HEK293 (cell line): ENCODE results near the gene ATP5MC3.

Source experiments
- GFI1B ChIP-seq: fragments of 450-650 bp; formaldehyde crosslinking; IDR thresholded peaks from 2 replicates; pipeline ENCODE4 v1.5.1; 2016; ENCODE audit warnings: missing biosample characterization, missing genetic modification characterization
- KLF8 ChIP-seq: fragments of 450-650 bp; formaldehyde crosslinking; IDR thresholded peaks from 2 replicates; pipeline ENCODE4 v1.5.1; 2016; ENCODE audit warnings: missing biosample characterization, missing genetic modification characterization
- MZF1 ChIP-seq: fragments of 450-650 bp; formaldehyde crosslinking; IDR thresholded peaks from 2 replicates; pipeline ENCODE4 v1.5.1; 2017; ENCODE audit warnings: missing biosample characterization, missing genetic modification characterization, borderline replicate concordance
- SCRT2 ChIP-seq: fragments of 450-650 bp; formaldehyde crosslinking; IDR thresholded peaks from 2 replicates; pipeline ENCODE4 v1.5.1; 2016; ENCODE audit warnings: missing biosample characterization, missing genetic modification characterization
- TCF7L2 ChIP-seq: IDR thresholded peaks from 2 replicates; pipeline ENCODE4 v1.6.1; 2011; ENCODE audit warnings: low read depth, mild to moderate bottlenecking, inconsistent platforms, low read length, moderate library complexity, borderline replicate concordance
- ZBTB17 ChIP-seq: fragments of 450-650 bp; formaldehyde crosslinking; IDR thresholded peaks from 2 replicates; pipeline ENCODE4 v1.5.1; 2016; ENCODE audit warnings: missing biosample characterization, missing genetic modification characterization
- ZBTB8A ChIP-seq: fragments of 450-650 bp; formaldehyde crosslinking; IDR thresholded peaks from 2 replicates; pipeline ENCODE4 v1.5.1; 2016; ENCODE audit warnings: missing biosample characterization, missing genetic modification characterization
- ZEB2 ChIP-seq: fragments of 450-650 bp; formaldehyde crosslinking; IDR thresholded peaks from 2 replicates; pipeline ENCODE4 v1.5.1; 2016; ENCODE audit warnings: missing biosample characterization, missing genetic modification characterization
- ZFP69B ChIP-seq: fragments of 450-650 bp; formaldehyde crosslinking; IDR thresholded peaks from 2 replicates; pipeline ENCODE4 v1.5.1; 2016; ENCODE audit warnings: missing biosample characterization, missing genetic modification characterization
- ZNF114 ChIP-seq: fragments of 450-650 bp; formaldehyde crosslinking; IDR thresholded peaks from 2 replicates; pipeline ENCODE4 v1.5.0; 2017; ENCODE audit warnings: missing biosample characterization, missing genetic modification characterization
- ZNF169 ChIP-seq: fragments of 450-650 bp; formaldehyde crosslinking; IDR thresholded peaks from 2 replicates; pipeline ENCODE4 v1.5.1; 2016; ENCODE audit warnings: missing biosample characterization, missing genetic modification characterization
- ZNF274 ChIP-seq, 2 experiments: fragments of 200-500 bp in 1 of 2; fragments of 450-650 bp in 1 of 2; sonication (Bioruptor generic) in 1 of 2; formaldehyde crosslinking in 1 of 2; IDR thresholded peaks; 2 replicates each; pipeline versions ENCODE4 v1.5.1 to v1.6.1; 2014 to 2016; ENCODE audit warnings: borderline replicate concordance in 1 of 2, inconsistent platforms in 1 of 2, low read length in 1 of 2, missing biosample characterization in 1 of 2, missing genetic modification characterization in 1 of 2
- ZNF292 ChIP-seq: fragments of 450-650 bp; formaldehyde crosslinking; IDR thresholded peaks from 2 replicates; pipeline ENCODE4 v1.5.1; 2016; ENCODE audit warnings: low read depth, missing biosample characterization, missing genetic modification characterization, borderline replicate concordance
- ZNF302 ChIP-seq: fragments of 450-650 bp; formaldehyde crosslinking; IDR thresholded peaks from 2 replicates; pipeline ENCODE4 v1.5.1; 2016; ENCODE audit warnings: missing biosample characterization, missing genetic modification characterization, low read depth
- ZNF354C ChIP-seq: fragments of 450-650 bp; formaldehyde crosslinking; IDR thresholded peaks from 2 replicates; pipeline ENCODE4 v1.5.1; 2016; ENCODE audit warnings: missing biosample characterization, missing genetic modification characterization, low read depth, borderline replicate concordance
- ZNF391 ChIP-seq: fragments of 450-650 bp; formaldehyde crosslinking; IDR thresholded peaks from 2 replicates; pipeline ENCODE4 v1.5.1; 2016; ENCODE audit warnings: low read depth, missing biosample characterization, missing genetic modification characterization, borderline replicate concordance
- ZNF501 ChIP-seq: fragments of 450-650 bp; formaldehyde crosslinking; IDR thresholded peaks from 2 replicates; pipeline ENCODE4 v1.5.1; 2016; ENCODE audit warnings: missing biosample characterization, missing genetic modification characterization
- ZNF521 ChIP-seq: fragments of 450-650 bp; formaldehyde crosslinking; IDR thresholded peaks from 2 replicates; pipeline ENCODE4 v1.5.1; 2017; ENCODE audit warnings: missing biosample characterization, mild to moderate bottlenecking, missing genetic modification characterization
- ZNF558 ChIP-seq: fragments of 450-650 bp; formaldehyde crosslinking; IDR thresholded peaks from 2 replicates; pipeline ENCODE4 v1.5.1; 2016; ENCODE audit warnings: missing biosample characterization, missing genetic modification characterization
- ZNF623 ChIP-seq: fragments of 450-650 bp; formaldehyde crosslinking; IDR thresholded peaks from 2 replicates; pipeline ENCODE4 v1.5.1; 2016; ENCODE audit warnings: missing biosample characterization, missing genetic modification characterization
- ZNF660 ChIP-seq: fragments of 450-650 bp; IDR thresholded peaks from 2 replicates; pipeline ENCODE4 v1.5.1; 2018; ENCODE audit warnings: missing biosample characterization, mild to moderate bottlenecking, missing genetic modification characterization
- ZNF677 ChIP-seq: fragments of 450-650 bp; IDR thresholded peaks from 2 replicates; pipeline ENCODE4 v1.5.0; 2018; ENCODE audit warnings: missing biosample characterization, mild to moderate bottlenecking, missing genetic modification characterization, moderate library complexity
- ZNF776 ChIP-seq: fragments of 450-650 bp; formaldehyde crosslinking; IDR thresholded peaks from 2 replicates; pipeline ENCODE4 v1.5.0; 2017; ENCODE audit warnings: missing biosample characterization, missing genetic modification characterization, borderline replicate concordance
- ZNF777 ChIP-seq: fragments of 450-650 bp; formaldehyde crosslinking; IDR thresholded peaks from 2 replicates; pipeline ENCODE4 v1.5.1; 2017; ENCODE audit warnings: missing biosample characterization, missing genetic modification characterization, borderline replicate concordance
- ZXDB ChIP-seq: fragments of 450-650 bp; formaldehyde crosslinking; IDR thresholded peaks from 2 replicates; pipeline ENCODE4 v1.5.1; 2016; ENCODE audit warnings: missing biosample characterization, missing genetic modification characterization
- TF ChIP-seq, protein P1 (sequence below): fragments of 450-650 bp; formaldehyde crosslinking; IDR thresholded peaks from 2 replicates; pipeline ENCODE4 v1.5.1; 2016; ENCODE audit warnings: missing biosample characterization, missing genetic modification characterization
- TF ChIP-seq, protein P2 (sequence below): fragments of 450-650 bp; formaldehyde crosslinking; IDR thresholded peaks from 2 replicates; pipeline ENCODE4 v1.5.1; 2016; ENCODE audit warnings: missing biosample characterization, missing genetic modification characterization
- TF ChIP-seq, protein P3 (sequence below): fragments of 450-650 bp; formaldehyde crosslinking; IDR thresholded peaks from 2 replicates; pipeline ENCODE4 v1.5.1; 2017; ENCODE audit warnings: missing biosample characterization, missing genetic modification characterization
- TF ChIP-seq, protein P4 (sequence below): fragments of 450-650 bp; formaldehyde crosslinking; IDR thresholded peaks from 2 replicates; pipeline ENCODE4 v1.5.1; 2016; ENCODE audit warnings: missing biosample characterization, missing genetic modification characterization
- TF ChIP-seq, protein P5 (sequence below): fragments of 450-650 bp; IDR thresholded peaks from 2 replicates; pipeline ENCODE4 v1.5.1; 2018; ENCODE audit warnings: missing biosample characterization, missing genetic modification characterization

ATP5MC3 gene

DNA sequence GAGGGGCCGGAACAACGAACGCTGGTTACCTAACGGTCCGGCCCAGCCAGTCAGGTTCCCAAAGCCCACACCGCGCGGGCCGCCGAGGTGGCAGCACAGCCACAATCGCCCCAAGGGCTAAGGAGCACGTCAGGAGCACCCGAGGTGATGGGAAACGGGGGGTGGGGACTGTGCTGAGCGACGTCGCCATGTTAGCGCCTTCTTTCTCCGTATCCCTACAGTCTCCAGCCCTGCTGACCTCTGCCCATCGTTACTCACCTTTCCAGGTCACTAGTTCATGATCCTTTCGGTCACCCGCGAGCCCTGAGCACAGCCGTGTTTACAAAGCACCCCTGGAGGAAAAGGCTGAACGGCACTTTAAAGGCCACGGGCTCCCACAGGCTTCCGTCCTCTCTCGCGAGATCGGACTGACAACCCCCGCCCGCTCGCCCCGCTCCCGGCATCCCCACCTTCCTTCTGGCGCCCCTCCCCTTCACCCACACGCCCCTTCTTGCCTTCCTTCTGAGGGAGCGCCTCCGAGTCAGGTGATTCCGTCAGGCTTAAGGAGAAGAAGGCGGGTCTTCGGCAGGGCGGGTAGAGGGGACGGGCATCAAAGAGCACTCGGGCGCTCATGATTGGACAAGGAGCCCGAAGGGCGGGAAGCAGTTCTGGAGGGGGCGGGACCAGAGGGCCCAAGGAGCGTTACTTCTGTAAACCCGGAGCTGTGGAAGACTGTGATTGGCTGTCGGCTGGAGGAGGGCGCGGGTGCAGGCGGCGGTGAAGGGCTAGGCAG lies 13.5 kb downstream of the ATP5MC3 start, which contains the start of gene ATF2 (continued):
- no peak for TF ChIP-seq ZFP69B (tag by site-specific recombination)
- no peak for TF ChIP-seq ZEB2
- no peak for TF ChIP-seq ZNF292 (tag by site-specific recombination)
- no peak for TF ChIP-seq ZNF354C (tag by site-specific recombination)
- TF ChIP-seq ZNF391 (tag by site-specific recombination), result no peak
- TF ChIP-seq, protein P1, sequence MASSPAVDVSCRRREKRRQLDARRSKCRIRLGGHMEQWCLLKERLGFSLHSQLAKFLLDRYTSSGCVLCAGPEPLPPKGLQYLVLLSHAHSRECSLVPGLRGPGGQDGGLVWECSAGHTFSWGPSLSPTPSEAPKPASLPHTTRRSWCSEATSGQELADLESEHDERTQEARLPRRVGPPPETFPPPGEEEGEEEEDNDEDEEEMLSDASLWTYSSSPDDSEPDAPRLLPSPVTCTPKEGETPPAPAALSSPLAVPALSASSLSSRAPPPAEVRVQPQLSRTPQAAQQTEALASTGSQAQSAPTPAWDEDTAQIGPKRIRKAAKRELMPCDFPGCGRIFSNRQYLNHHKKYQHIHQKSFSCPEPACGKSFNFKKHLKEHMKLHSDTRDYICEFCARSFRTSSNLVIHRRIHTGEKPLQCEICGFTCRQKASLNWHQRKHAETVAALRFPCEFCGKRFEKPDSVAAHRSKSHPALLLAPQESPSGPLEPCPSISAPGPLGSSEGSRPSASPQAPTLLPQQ, result peak; percentile 68
- TF ChIP-seq, protein P2, sequence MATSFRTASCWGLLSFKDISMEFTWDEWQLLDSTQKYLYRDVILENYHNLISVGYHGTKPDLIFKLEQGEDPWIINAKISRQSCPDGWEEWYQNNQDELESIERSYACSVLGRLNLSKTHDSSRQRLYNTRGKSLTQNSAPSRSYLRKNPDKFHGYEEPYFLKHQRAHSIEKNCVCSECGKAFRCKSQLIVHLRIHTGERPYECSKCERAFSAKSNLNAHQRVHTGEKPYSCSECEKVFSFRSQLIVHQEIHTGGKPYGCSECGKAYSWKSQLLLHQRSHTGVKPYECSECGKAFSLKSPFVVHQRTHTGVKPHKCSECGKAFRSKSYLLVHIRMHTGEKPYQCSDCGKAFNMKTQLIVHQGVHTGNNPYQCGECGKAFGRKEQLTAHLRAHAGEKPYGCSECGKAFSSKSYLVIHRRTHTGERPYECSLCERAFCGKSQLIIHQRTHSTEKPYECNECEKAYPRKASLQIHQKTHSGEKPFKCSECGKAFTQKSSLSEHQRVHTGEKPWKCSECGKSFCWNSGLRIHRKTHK (tag by site-specific recombination), result no peak
- TF ChIP-seq ZNF776 (tag by site-specific recombination), result no peak
- TF ChIP-seq ZNF302, result no peak
- TF ChIP-seq KLF8, result peak; percentile 86
- TF ChIP-seq ZNF114 (tag by site-specific recombination), result no peak
- no peak for TF ChIP-seq ZNF521 (tag by site-specific recombination)
- TF ChIP-seq SCRT2 (tag by site-specific recombination), result peak; percentile 43
- TF ChIP-seq, protein P3, sequence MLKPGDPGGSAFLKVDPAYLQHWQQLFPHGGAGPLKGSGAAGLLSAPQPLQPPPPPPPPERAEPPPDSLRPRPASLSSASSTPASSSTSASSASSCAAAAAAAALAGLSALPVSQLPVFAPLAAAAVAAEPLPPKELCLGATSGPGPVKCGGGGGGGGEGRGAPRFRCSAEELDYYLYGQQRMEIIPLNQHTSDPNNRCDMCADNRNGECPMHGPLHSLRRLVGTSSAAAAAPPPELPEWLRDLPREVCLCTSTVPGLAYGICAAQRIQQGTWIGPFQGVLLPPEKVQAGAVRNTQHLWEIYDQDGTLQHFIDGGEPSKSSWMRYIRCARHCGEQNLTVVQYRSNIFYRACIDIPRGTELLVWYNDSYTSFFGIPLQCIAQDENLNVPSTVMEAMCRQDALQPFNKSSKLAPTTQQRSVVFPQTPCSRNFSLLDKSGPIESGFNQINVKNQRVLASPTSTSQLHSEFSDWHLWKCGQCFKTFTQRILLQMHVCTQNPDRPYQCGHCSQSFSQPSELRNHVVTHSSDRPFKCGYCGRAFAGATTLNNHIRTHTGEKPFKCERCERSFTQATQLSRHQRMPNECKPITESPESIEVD (tag by site-specific recombination), result no peak
- TF ChIP-seq, protein P4, sequence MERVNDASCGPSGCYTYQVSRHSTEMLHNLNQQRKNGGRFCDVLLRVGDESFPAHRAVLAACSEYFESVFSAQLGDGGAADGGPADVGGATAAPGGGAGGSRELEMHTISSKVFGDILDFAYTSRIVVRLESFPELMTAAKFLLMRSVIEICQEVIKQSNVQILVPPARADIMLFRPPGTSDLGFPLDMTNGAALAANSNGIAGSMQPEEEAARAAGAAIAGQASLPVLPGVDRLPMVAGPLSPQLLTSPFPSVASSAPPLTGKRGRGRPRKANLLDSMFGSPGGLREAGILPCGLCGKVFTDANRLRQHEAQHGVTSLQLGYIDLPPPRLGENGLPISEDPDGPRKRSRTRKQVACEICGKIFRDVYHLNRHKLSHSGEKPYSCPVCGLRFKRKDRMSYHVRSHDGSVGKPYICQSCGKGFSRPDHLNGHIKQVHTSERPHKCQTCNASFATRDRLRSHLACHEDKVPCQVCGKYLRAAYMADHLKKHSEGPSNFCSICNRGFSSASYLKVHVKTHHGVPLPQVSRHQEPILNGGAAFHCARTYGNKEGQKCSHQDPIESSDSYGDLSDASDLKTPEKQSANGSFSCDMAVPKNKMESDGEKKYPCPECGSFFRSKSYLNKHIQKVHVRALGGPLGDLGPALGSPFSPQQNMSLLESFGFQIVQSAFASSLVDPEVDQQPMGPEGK (tag by site-specific recombination), result peak; percentile 82
- 0 out of 2 replicates have a peak, but pooled peaks have one; percentile 20 for TF ChIP-seq ZBTB17
- no peak for TF ChIP-seq MZF1 (tag by site-specific recombination)
- no peak; the same call in 1 of the 2 replicates for TF ChIP-seq ZNF623 (tag by site-specific recombination)
- no peak for TF ChIP-seq ZNF677 (tag by site-specific recombination)
- no peak for TF ChIP-seq ZNF169 (tag by site-specific recombination)
- no peak for TF ChIP-seq ZNF558 (tag by site-specific recombination)
- no peak for TF ChIP-seq GFI1B (tag by site-specific recombination)
- peak; percentile 97 for TF ChIP-seq ZXDB (tag by site-specific recombination)
- TF ChIP-seq TCF7L2, result peak; percentile 43; the same call in 1 of the 2 replicates
- no peak for TF ChIP-seq ZNF274 (IDR thresholded peaks at IDR 0.05; ENCODE audit: low read length)
- no peak for TF ChIP-seq ZNF274 (tag by site-specific recombination; IDR thresholded peaks at IDR 0.05; ENCODE audit: borderline replicate concordance)
- no peak for TF ChIP-seq ZNF660 (tag by site-specific recombination)
- no peak for TF ChIP-seq ZNF777 (tag by site-specific recombination)
- TF ChIP-seq ZBTB8A, result peak; percentile 96
- TF ChIP-seq ZNF501 (tag by site-specific recombination), result peak; percentile 91
- TF ChIP-seq, protein P5, sequence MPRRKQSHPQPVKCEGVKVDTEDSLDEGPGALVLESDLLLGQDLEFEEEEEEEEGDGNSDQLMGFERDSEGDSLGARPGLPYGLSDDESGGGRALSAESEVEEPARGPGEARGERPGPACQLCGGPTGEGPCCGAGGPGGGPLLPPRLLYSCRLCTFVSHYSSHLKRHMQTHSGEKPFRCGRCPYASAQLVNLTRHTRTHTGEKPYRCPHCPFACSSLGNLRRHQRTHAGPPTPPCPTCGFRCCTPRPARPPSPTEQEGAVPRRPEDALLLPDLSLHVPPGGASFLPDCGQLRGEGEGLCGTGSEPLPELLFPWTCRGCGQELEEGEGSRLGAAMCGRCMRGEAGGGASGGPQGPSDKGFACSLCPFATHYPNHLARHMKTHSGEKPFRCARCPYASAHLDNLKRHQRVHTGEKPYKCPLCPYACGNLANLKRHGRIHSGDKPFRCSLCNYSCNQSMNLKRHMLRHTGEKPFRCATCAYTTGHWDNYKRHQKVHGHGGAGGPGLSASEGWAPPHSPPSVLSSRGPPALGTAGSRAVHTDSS (tag by site-specific recombination), result no peak
